H1 (cell line): Measurements from ENCODE around the gene MEI1. TPM values are rescaled to one million over a fixed set of nuclear protein-coding genes. Genes with fewer than 3 reads are reported as not detected.
A peak's percentile ranks its signal among the peaks of the same experiment; 100 is the strongest.

Experiments
- CTCF ChIA-PET: fragments of 300-600 bp; sonication (Branson Sonifier 250); formaldehyde crosslinking; loops from one replicate; lab custom pipeline; 2021; ENCODE audit not compliant: partially characterized antibody; lab: Charles Lee
- POLR2A ChIA-PET: fragments of 300-600 bp; sonication (Branson Sonifier 250); formaldehyde crosslinking; loops from one replicate; lab custom pipeline; 2021; ENCODE audit warnings: inconsistent platforms; ENCODE audit not compliant: partially characterized antibody; lab: Charles Lee
- DNase-seq, 2 experiments: peaks; one replicate each; pipeline versions ENCODE4 v3.0.0 to v3.0.0-alpha.2; 2010 to 2022; ENCODE audit warnings: low spot score in 2 of 2, low read depth in 1 of 2, mixed read lengths in 1 of 2
- FAIRE-seq: peaks from 2 replicates; lab custom pipeline; 2011; peaks lifted over from hg19 to GRCh38; lab: Jason Lieb, UNC
- H2AFZ ChIP-seq: 2 replicates; pipeline ENCODE4 v1.8.1; 2012; ENCODE audit warnings: low read length, inconsistent platforms
- H2AK5ac ChIP-seq: 2 replicates; pipeline ENCODE4 v1.6.1; 2013; ENCODE audit warnings: low read depth, low read length
- H2BK120ac ChIP-seq: replicated peaks from 2 replicates; pipeline ENCODE3; 2013; ENCODE audit warnings: low read depth, low read length, inconsistent platforms
- H2BK12ac ChIP-seq: 2 replicates; pipeline ENCODE4 v1.6.1; 2013; ENCODE audit warnings: low read depth, low read length
- H2BK15ac ChIP-seq: 2 replicates; pipeline ENCODE4 v1.6.1; 2013; ENCODE audit warnings: low read length
- H2BK20ac ChIP-seq: 2 replicates; pipeline ENCODE4 v1.6.1; 2013; ENCODE audit warnings: low read length
- H2BK5ac ChIP-seq: 2 replicates; pipeline ENCODE4 v1.6.1; 2013; ENCODE audit warnings: low read depth, low read length
- H3K14ac ChIP-seq: 2 replicates; pipeline ENCODE4 v1.6.1; 2013; ENCODE audit warnings: inconsistent platforms; ENCODE audit not compliant: insufficient read length
- H3K18ac ChIP-seq: 2 replicates; pipeline ENCODE4 v1.6.1; 2013; ENCODE audit warnings: low read length; ENCODE audit errors: extremely low read depth
- H3K23ac ChIP-seq: 2 replicates; pipeline ENCODE4 v1.6.1; 2013; ENCODE audit warnings: inconsistent platforms; ENCODE audit not compliant: insufficient read length
- H3K23me2 ChIP-seq: 2 replicates; pipeline ENCODE4 v1.6.1; 2013; ENCODE audit warnings: low read depth, low read length
- H3K27ac ChIP-seq: 2 replicates; pipeline ENCODE4 v1.6.1; 2011; ENCODE audit warnings: low read depth, low read length, inconsistent platforms
- H3K27me3 ChIP-seq, 4 experiments: replicated peaks in 1 of 4; 1 replicate in 1 of 4; 2 replicates in 3 of 4; pipeline versions ENCODE4 v1.6.1 to v1.8.1; 2011 to 2013; ENCODE audit warnings: low read length in 3 of 4, mild to moderate bottlenecking in 3 of 4, inconsistent platforms in 2 of 4, mixed read lengths in 2 of 4, moderate library complexity in 1 of 4; ENCODE audit not compliant: control insufficient read depth in 3 of 4, insufficient read depth in 3 of 4; ENCODE audit errors: extremely low read depth in 1 of 4
- H3K36me3 ChIP-seq, 4 experiments: 2 replicates each; pipeline versions ENCODE4 v1.6.1 to v1.8.1; 2011 to 2013; ENCODE audit warnings: mild to moderate bottlenecking in 4 of 4, low read length in 3 of 4, moderate library complexity in 2 of 4, control low read depth in 1 of 4, inconsistent platforms in 1 of 4; ENCODE audit not compliant: insufficient read depth in 4 of 4, control insufficient read depth in 2 of 4
- H3K4ac ChIP-seq: replicated peaks from 2 replicates; pipeline ENCODE3; 2013; ENCODE audit warnings: low read length, low read depth, mixed read lengths, inconsistent platforms; ENCODE audit not compliant: insufficient read length
- H3K4me1 ChIP-seq, 4 experiments: replicated peaks in 1 of 4; 1 replicate in 1 of 4; 2 replicates in 3 of 4; pipeline versions ENCODE4 v1.6.1 to v1.8.1; 2011 to 2013; ENCODE audit warnings: low read length in 3 of 4, inconsistent platforms in 2 of 4, mixed read lengths in 1 of 4; ENCODE audit not compliant: insufficient read depth in 4 of 4, control insufficient read depth in 3 of 4
- H3K4me2 ChIP-seq, 2 experiments: 2 replicates each; pipeline versions ENCODE4 v1.6.1 to v1.8.1; 2011 to 2013; ENCODE audit warnings: low read depth in 2 of 2, low read length in 2 of 2, control low read depth in 1 of 2, inconsistent platforms in 1 of 2, mild to moderate bottlenecking in 1 of 2; ENCODE audit not compliant: insufficient read depth in 1 of 2
- H3K4me3 ChIP-seq, 4 experiments: fragments of 200-600, 300-600 bp in 1 of 4; sonication (generic), shearing (Covaris generic), sonication (Bioruptor Twin) in 1 of 4; 2 replicates each; pipeline versions ENCODE4 v1.5.1 to v1.8.1; 2011 to 2016; ENCODE audit warnings: low read length in 4 of 4, low read depth in 3 of 4, control low read depth in 2 of 4, inconsistent platforms in 2 of 4, mild to moderate bottlenecking in 2 of 4, mixed read lengths in 1 of 4, moderate library complexity in 1 of 4; ENCODE audit not compliant: insufficient read depth in 2 of 4; ENCODE audit errors: extremely low read depth in 1 of 4
- H3K56ac ChIP-seq: replicated peaks from 2 replicates; pipeline ENCODE3; 2013; ENCODE audit warnings: low read depth, mild to moderate bottlenecking, mixed read lengths, low read length, inconsistent platforms; ENCODE audit not compliant: insufficient read length
- H3K79me1 ChIP-seq: 2 replicates; pipeline ENCODE4 v1.6.1; 2013; ENCODE audit warnings: low read depth, low read length, control low read depth
- H3K79me2 ChIP-seq, 2 experiments: 2 replicates each; pipeline versions ENCODE4 v1.6.1 to v1.8.1; 2012 to 2013; ENCODE audit warnings: low read length in 2 of 2, mild to moderate bottlenecking in 2 of 2, inconsistent platforms in 1 of 2; ENCODE audit not compliant: insufficient read depth in 2 of 2, control insufficient read depth in 1 of 2
- H3K9ac ChIP-seq, 4 experiments: replicated peaks in 1 of 4; 1 replicate in 1 of 4; 2 replicates in 3 of 4; pipeline versions ENCODE4 v1.6.1 to v1.8.1; 2011 to 2013; ENCODE audit warnings: low read depth in 3 of 4, low read length in 3 of 4, control low read depth in 2 of 4, mild to moderate bottlenecking in 2 of 4, moderate library complexity in 2 of 4, inconsistent platforms in 1 of 4; ENCODE audit errors: extremely low read depth in 1 of 4
- H3K9me3 ChIP-seq, 2 experiments: 2 replicates each; pipeline versions ENCODE4 v1.6.1 to v1.8.1; 2012 to 2013; ENCODE audit warnings: mild to moderate bottlenecking in 2 of 2, moderate library complexity in 2 of 2, control low read depth in 1 of 2, inconsistent platforms in 1 of 2, low read depth in 1 of 2, low read length in 1 of 2, mixed read lengths in 1 of 2; ENCODE audit not compliant: insufficient read depth in 2 of 2
- H4K20me1 ChIP-seq, 2 experiments: replicated peaks in 1 of 2; 2 replicates each; pipeline versions ENCODE3 to v1.8.1; 2011 to 2013; ENCODE audit warnings: inconsistent platforms in 2 of 2, low read length in 2 of 2, mild to moderate bottlenecking in 1 of 2; ENCODE audit not compliant: insufficient read depth in 2 of 2, control insufficient read depth in 1 of 2
- H4K5ac ChIP-seq: 2 replicates; pipeline ENCODE4 v1.6.1; 2013; ENCODE audit warnings: low read length, low read depth, mixed read lengths, inconsistent platforms; ENCODE audit not compliant: insufficient read length
- H4K8ac ChIP-seq: 2 replicates; pipeline ENCODE4 v1.8.0; 2013; ENCODE audit warnings: mild to moderate bottlenecking, moderate library complexity, low read length, inconsistent platforms; ENCODE audit not compliant: insufficient read depth; ENCODE audit errors: extremely low read depth
- H4K91ac ChIP-seq: replicated peaks from 2 replicates; pipeline ENCODE3; 2013; ENCODE audit warnings: low read length, mixed read lengths, inconsistent platforms; ENCODE audit not compliant: insufficient read length
- CBX8 ChIP-seq: fragments of 300-800, 300-1000 bp; sonication (generic); IDR thresholded peaks from 2 replicates; pipeline ENCODE4 v1.7.1; 2016; ENCODE audit warnings: low read depth, low read length, borderline replicate concordance
- CTBP2 ChIP-seq: IDR thresholded peaks from 2 replicates; pipeline ENCODE4 v1.7.0; 2011; ENCODE audit warnings: borderline replicate concordance, mild to moderate bottlenecking, moderate library complexity, mixed read lengths, low read length; ENCODE audit not compliant: insufficient read depth, insufficient read length
- EGR1 ChIP-seq: IDR thresholded peaks from 2 replicates; pipeline ENCODE4 v1.6.1; 2011; ENCODE audit warnings: low read depth, low read length, borderline replicate concordance
- NRF1 ChIP-seq: IDR thresholded peaks from 2 replicates; pipeline ENCODE4 v1.6.1; 2011; ENCODE audit warnings: mild to moderate bottlenecking, low read depth, low read length, improper control_type of control experiment
- SAP30 ChIP-seq: fragments of 300-600 bp; sonication (generic); IDR thresholded peaks from 2 replicates; pipeline ENCODE4 v1.7.1; 2012; ENCODE audit warnings: low read length, moderate library complexity, mild to moderate bottlenecking, inconsistent platforms; ENCODE audit not compliant: insufficient read depth, insufficient replicate concordance
- SP2 ChIP-seq: IDR thresholded peaks from 2 replicates; pipeline ENCODE4 v1.6.1; 2012; ENCODE audit warnings: mild to moderate bottlenecking, low read length, inconsistent platforms
- TEAD4 ChIP-seq: IDR thresholded peaks from 2 replicates; pipeline ENCODE4 v1.6.1; 2012; ENCODE audit warnings: low read depth, low read length, inconsistent platforms, mixed read lengths
- WGBS, 2 experiments: shearing (Covaris generic) in 1 of 2; methylation state at CpG; one replicate each; pipeline versions ENCODE4 v1.1.6 to v1.1.7; 2013 to 2015; ENCODE audit warnings: low lambda C conversion rate in 2 of 2, mixed read lengths in 2 of 2, inconsistent platforms in 1 of 2, low coverage in 1 of 2, missing lambda C conversion rate in 1 of 2; ENCODE audit not compliant: insufficient replicate concordance in 2 of 2, insufficient coverage in 1 of 2, insufficient read length in 1 of 2; ENCODE audit errors: extremely low coverage in 1 of 2, missing lambda C conversion rate in 1 of 2; 5-methylcytosine and 5-hydroxymethylcytosine counted together
- polyA plus RNA-seq, 7 experiments: library from polyadenylated mRNA; depleted of rRNA in 3 of 7; stranded (reverse) in 5 of 7; unstranded in 2 of 7; fragments of >200 nt in 5 of 7; fragments of 200-250 nt in 2 of 7; gene quantifications; 1 replicate in 5 of 7; 2 replicates in 1 of 7; 4 replicates in 1 of 7; pipeline versions ENCODE4 v1.2.1 to v1.2.3, GENCODE V29; 2011 to 2013; ENCODE audit warnings: missing spikeins in 2 of 7, mixed read lengths in 2 of 7
- total RNA-seq: library from RNA; stranded (reverse); fragmentation: NEBNext Ultra II Directional; extraction: Animal tissue kit (Norgen Biotek cat#: 25700); gene quantifications from 2 replicates; pipeline ENCODE4 v1.2.1, GENCODE V29; 2021

Gene MEI1
- total and polyA plus RNA-seq, 2 of the 8 experiments (the other 6 are each of a cell fraction or from before 2014, with no cell fraction given), result 0.27 to 0.54 TPM

GRCh38 chr22:41844036-41844435 lies 144.7 kb downstream of the MEI1 start:
- Histone ChIP-seq H3K4ac (no peak overlapping the region), H3K56ac (no peak overlapping the region), H2BK12ac (no peak overlapping the region), H3K23ac (no peak overlapping the region), H2AFZ (no peak overlapping the region), H3K9me3 (no peaks in the 10 kb centered on the region), H3K79me2 (peaks cover 53 to 99% of the 10 kb centered on the region in 2 experiments), H3K4me3 (no peak overlapping the region), H2AK5ac (no peak overlapping the region; the same call in 1 of the 2 replicates), H2BK120ac (no peak overlapping the region), H3K23me2 (no peaks in the 10 kb centered on the region), H3K27ac (no peak overlapping the region), H2BK15ac (no peak overlapping the region), H2BK5ac (no peak overlapping the region), H3K9ac (no peak overlapping the region), H2BK20ac (no peak overlapping the region), H3K4me2 (peak overlapping the region; percentile 35 to 37; a peak in 3 of 4 replicates), H4K91ac (no peak overlapping the region), H3K18ac (no peak overlapping the region), H4K8ac (no peak overlapping the region), H4K5ac (no peak overlapping the region), H3K27me3 (no peaks in the 10 kb centered on the region), H3K14ac (no peak overlapping the region), H4K20me1 (peaks cover 24 to 44% of the 10 kb centered on the region in 2 experiments), H3K36me3 (peaks cover 0 to 35% (median 10%) of the 10 kb centered on the region in 4 experiments; a peak in 6 of 8 replicates), H3K4me1 (peaks cover 11 to 38% (median 27%) of the 10 kb centered on the region in 4 experiments), H3K79me1 (peaks cover 30% of the 10 kb centered on the region)
- ChIA-PET POLR2A (interaction anchor here (0.7 to 8.7 kb wide), 5 partner anchors 12 to 85 kb away, joined by 3 to 85 read pairs (median 3); partner anchors contain the start of gene SREBF2), CTCF (interaction anchor here (0.9 to 1.4 kb wide), 4 partner anchors 9 to 147 kb away, joined by 3 to 5 read pairs (median 4); no protein-coding TSS in a partner anchor)
- no peak for DNase-seq
- WGBS, 2 experiments, result 60% methylated on average over 1 of the region's 1 CpG; no CpG with 5 or more reads in 1 of the 2 experiments
- FAIRE-seq, result no peak
- TF ChIP-seq TEAD4 (no peak), EGR1 (no peak), SAP30 (no peak), NRF1 (no peak), CBX8 (no peak), CTBP2 (no peak), SP2 (no peak)
